GM18909 (cell line): ENCODE results near the gene COL7A1.

Source experiments
- ATAC-seq: cut with Tn5 transposase; IDR thresholded peaks from one replicate; pipeline ENCODE4 v1.9.1; 2021; ENCODE audit warnings: mild to moderate bottlenecking; ENCODE audit not compliant: unreplicated experiment, poor library complexity

Gene COL7A1

DNA sequence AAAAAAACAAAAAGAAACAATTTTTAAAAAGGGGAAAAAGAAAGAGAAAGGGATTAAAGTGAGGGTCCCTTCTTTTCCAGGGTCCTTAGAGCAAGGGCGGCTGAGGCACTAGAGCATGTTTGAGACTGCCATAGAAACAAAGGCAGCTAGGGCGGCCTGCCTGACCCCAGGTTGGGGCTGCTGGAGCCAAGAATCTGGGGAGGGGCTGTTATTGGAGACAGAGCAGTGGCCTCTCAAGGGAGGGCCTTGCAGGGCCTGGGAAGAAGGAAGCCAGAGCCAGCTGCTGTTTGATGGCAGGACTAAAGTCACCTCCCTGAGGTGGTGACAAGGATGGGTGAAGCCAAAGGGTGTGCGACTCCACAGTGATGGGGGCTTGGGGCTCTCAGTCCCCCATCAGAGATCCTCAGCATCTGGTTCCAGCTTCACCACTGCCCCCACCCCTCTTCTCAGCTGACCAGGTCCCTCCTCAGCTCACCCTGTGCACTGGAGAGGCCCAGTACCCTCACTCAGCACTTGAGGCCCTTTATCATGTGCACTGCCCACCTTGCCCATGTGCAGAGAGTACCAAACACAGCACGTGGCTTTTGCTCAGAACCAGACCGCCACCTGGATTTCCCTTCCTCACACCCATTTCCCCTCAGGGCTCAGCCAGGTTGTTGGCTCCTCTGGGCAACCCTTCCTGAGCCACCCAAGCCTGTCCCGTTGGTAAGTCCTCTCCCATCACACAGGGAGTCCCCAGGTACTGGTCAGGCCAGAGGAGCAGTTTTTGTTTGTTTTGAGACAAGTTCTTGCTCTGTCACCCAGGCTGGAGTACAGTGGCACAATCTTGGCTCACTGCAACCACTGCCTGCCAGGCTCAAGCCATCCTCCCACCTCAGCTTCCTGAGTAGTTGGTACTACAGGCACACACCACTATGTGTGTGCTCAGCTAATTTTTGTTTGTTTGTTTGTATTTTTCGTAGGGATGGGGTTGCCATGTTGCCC is 24.7 kb upstream of the COL7A1 start:
- no peak for ATAC-seq

DNA sequence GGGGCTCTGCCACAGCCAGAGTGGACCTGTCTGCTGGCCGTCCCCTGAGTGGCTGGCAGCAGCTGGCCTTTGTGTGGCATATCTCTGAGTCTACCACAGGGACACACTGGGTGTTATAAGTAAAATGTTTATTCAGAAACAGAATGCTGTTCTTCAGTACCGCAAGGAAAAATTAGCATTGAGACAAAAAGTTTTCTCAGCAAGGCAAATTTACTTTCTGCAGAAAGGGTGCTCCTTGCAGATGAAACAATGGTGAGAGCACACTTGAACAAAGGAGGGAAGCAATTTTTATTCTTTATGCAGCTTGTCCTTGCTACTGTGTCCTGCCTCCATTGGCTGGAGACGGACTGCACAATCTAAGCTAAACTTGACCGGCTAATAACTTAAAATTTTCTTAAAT is 22.4 kb upstream of the COL7A1 start:
- ATAC-seq, result no peak

DNA sequence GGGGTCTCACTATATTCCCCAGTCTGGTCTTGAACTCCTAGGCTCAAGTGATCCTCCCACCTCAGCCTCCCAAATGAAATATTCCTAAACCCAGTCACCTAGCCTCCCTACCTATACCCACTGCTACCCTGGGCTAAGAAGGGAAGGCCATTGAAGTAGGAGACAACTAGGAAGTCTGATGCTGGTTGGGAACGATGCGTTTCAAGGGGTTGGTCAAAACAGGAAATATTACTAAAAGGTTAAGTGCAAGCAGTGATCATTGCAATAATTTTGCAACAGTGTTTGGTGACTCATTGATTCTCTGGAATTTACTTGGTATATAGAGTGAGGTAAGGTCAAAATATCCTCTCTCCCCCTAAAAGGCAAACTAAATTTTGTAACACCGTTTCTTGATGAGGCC is 18.9 kb upstream of the COL7A1 start:
- ATAC-seq, result no peak

DNA sequence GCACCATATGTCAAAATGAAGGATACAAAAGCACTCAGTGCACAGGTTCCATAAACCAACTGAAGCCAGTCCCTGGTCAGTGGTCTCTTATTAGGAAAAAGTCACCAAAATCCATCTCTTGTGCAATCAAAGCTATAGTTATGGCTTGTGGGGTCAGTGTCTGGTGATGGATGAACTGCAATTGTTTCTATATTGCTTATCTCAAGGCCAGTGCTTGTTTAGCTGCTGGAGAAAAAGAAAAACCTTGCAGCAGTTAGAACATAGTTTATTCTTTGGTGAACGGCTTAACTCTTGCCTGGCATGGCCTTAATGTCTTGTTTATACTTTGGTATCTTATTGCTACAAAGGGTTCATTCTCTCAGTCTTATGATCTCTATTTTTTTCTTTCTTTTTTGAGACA is 17.2 kb upstream of the COL7A1 start:
- ATAC-seq, result no peak

DNA sequence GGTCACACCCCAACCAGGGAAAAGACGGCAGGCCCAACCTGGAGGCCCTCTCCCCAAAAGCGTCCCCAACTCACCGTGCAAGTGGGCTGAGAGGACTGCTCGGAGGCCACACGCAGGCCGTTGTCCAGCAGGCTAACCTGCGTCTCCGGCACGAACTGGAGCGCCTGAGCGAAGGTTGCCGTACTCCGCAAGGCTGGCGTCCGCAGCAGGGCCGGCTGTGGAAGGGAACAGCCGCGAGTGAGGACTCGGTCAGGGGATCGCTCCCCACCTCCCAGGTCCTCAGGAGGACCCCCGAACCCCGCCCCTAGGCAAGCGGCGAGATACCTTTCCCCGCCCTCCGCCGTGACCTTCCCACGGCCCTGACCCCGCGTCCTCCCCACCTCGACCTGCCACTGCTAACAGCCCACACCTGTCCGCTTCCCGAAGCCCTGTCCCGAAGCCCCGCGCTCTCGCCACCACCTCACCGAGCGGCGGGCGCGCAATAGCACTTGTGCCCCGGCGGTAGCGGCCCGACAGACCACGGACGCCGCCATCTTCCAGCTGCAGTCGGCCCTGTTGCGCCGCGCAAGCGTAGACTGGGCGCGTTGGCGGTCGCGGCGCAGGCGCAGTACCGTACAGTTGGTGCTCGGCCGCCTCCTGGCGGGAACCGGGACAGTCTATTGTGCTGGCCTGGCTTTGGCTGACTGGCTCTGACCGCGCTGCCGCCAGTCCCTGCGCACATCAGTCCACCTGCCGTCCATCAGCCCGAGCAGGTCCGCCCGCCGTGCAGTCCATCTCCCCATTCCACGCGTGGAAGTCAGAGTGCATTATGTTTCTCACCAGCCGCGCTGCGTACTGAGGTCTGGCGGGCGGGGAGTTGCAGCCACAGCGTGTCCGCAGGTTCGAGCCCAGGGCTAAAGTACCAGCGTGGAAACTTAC is 14.2 kb upstream of the COL7A1 start, which contains the start of gene UQCRC1:
UQCRC1 (minus strand) TSS at position 559 of the 918 bp plus-strand sequence; CDS start at position 533, 26 bp downstream.
- peak; percentile 92 for ATAC-seq

DNA sequence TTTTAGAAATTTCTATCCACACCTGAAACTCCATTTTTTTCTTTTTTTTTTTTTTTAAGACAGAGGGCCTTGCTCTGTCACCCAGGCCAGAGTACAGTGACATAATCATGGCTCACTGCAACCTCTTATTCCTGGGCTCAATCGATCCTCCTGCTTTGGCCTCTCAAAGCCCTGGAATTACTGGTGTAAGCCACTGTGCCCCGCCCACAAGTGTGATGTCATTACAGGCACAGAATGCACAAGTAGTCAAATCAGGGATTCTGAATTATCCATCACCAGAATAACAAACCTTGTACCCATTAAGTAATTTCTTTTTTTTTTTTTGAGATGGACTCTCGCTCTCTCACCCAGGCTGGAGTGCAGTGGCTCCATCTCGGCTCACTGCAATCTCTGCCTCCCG is 12.4 kb upstream of the COL7A1 start:
- no peak for ATAC-seq

DNA sequence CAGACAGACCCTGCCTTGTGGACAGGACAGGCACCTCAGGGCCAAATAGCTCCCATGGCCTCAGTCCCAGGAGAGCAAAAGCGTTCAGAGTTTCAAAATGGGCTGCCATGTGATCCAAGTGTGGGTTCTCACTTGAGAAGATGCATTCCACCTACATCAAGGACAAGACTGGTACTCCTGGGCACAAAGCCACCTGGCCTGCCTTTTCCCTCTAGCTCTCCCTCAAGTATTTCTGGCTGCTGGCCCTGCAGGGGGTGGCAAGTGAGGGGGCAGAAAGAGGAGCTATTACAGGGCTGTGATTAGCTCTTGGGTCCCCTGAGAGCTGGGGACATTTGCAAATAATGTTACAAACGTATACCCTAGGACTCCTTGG is 6.5 kb upstream of the COL7A1 start:
- no peak for ATAC-seq

DNA sequence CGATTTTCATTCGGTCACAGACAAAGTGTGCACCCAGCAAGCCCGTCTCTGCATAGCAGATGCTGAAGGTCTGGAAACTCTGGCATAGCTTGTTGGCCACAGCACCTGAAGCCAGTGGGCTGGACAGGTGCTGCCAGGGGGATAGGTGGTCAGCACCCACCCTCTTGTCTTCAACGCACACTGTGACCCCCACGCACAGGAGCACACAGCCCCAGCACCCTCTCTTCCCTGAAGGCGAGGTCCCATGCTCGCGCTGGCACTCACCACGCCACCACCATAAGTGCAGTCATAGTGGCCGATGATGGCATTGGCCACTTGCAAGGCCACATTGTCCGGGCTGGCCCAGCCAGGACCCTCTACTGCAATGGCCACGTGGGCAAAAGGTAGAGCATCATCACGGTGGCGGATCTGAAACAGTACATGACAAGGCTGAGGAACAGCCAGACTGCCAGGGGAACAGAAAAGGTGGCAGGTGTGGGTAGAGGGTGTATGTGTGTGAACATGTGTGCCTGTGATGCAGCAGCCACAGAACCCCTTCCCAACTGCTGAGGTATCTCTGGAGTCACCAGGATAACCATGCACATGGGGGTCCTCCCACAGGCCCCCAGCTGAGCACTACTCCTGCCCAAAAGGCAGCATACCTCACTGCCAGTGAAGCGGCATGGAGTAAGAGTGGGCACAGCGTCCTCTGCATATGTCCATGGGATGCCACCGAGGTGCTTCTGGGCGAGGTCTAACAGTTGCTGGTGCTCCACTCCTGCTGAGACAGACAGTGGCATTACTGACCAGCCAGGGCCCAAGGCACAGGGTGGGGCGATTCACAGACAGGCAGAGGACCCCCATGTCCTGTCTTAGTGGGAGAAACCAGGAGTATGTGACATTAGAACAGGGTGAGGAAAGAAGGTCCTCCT is 5.8 kb upstream of the COL7A1 start:
- no peak for ATAC-seq

DNA sequence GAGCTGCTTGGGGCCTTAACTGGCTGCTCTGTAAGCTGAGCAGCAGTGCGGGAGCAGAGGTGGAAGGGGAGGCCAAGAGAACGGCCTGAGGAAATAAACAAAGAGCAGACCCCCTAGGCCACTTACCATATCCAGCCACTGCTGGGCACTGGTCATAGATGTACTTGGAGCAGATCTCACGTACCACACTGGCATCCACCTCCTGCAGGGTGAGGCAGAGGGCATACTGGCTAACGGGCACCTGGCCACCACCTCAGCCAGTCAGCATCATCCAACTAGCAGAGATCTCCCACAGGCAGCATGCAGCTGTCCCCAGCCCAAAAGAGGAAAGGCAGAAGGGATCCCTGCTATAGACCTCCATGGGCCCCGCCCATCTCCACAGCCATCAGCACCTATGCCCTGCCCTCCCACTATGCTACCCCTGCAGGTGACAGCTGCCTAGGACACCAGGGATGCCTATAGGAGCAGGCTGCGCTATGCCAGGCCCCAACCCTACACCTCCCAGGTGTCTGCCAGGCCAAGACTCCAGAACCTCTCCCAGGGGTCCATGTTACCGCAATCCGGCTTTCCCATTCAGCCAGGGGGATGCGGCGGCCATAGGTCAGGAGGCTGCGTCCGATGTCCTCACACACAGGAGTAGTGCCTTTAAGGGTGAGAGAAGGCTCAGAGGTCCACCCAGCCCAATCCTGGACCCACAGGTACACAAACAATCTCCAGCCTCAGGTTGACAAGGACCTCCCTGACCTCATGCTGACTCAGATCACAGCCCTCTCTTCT is 4.6 kb upstream of the COL7A1 start:
- no peak for ATAC-seq

DNA sequence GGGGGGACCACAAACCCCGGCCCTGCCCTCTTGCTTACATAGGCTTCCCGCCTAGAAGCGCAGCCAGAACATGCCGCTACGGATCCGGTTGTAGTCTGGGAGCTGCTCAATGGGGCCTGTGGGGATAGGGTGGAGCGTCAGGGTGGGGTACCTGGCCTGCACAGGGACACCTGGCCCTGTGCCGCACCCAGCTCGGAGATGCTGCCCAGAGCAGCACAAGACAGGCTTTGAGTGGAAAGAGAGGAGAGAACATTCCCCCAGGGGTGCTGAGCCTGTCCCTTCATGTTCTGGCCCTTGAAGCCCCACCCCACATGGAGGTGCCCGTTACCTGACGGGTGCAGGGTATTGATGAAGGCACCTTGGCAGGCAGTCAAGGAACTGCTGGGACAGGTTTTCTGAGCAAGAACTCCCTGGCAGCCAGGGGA is 4.0 kb upstream of the COL7A1 start:
- no peak for ATAC-seq

DNA sequence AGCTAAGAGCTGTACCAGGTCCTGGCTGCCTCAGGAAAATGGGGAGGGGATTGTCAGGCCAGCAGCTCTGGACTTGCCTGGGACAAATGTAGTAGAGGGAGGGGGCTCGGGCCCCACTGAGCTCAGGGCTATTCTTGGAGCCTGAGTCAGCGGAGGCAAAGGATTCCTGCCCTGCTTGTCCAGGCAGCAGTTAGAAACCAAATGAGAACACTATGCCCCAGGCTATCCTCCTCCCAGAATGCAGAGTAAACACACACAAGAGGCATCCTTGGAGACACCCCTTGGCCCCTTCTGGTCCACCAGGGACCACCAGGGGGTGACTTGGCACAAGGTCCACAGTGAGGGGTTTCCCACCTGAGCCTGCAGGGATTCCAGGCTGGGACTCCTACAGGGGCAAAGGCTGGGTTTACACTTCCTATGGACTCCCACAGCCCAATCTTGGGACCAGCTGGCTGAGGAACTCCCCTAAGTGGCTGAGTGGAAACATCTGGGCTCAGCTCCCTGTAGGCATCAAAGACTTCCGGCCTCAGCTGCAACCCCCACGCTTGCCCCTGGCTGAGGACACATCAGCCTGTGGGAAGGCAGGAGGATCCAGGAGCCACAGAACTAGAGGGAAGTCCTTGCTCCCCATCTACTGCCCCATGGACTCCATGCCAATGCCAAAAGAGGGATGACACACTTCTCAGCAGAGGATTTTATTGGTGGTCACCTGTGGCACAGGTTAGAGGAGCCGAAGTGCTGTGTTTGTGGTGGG is 3.4 kb upstream of the COL7A1 start:
- ATAC-seq, result no peak

DNA sequence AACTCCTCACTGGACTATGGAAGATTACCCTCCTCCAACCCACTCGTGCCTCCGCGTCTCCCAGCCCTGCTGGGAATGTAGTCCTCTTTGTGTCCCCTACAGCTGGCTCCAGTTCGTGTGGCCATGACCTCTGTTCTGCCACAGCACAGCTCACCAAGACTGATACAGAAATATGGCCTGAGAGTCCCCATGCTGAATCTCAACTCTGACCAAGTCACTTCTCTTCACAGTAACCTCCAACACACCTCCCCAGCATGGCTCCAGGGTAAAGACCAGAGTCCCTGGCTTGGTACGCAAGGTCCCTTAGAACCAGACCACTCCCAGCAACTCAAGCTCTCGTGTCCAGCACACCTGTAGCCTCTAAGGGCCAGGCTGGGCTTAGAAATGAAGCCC is 2.3 kb upstream of the COL7A1 start:
- no peak for ATAC-seq

DNA sequence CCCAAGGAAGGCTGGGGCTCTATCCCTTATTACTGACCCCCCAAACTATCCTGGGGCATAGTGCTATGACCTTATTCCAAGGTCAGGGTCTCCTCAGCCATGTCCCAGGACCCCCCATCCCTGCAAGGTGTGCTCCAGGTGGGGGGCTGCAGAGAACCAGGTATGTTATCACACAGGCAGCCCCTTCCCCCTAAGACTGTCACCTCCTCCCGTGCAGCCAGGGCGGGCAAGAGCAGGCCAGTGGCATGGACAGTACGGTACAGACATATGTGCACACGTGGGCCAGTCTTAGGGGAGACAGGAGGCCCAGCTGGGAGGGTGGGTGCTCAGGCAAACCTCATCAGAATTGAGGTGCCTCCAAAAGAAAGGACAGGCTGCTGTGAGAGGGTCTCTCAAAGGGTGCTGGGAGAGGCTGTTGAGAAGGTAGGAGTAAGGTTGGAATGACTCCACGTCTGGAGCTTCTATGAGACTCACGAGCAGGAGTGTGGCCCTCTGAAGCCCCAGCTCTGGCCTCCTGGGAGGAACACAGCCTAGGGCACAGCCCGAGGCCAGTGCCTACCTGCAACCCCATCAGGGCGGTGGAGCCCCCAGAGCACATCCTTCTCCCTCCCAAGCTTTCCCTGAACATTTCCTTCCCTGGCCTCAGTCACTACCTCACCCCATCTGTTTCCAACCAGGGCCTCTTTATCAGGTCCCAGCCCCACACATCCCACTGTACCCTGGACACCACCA is 1.7 kb upstream of the COL7A1 start:
- no peak for ATAC-seq

DNA sequence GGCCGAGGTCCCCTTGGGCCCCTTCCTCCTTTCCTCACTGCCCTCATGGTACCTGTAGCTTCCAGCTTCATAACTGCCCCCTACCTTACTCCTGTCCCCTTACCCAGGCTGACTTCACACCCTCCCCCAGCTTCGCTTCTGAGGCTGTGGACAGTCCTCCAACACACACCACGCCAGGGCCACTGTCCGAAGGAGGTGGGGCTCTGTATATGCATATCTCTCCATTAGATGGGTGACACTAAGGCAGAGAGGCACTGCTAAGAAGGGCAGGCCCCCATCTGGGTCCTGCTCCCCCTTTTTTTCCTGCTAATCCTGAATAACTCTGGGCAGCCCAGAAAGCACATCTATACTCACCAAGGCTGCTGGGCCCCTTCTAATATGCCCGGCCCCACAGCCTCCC is 1.0 kb upstream of the COL7A1 start:
- ATAC-seq, result no peak

DNA sequence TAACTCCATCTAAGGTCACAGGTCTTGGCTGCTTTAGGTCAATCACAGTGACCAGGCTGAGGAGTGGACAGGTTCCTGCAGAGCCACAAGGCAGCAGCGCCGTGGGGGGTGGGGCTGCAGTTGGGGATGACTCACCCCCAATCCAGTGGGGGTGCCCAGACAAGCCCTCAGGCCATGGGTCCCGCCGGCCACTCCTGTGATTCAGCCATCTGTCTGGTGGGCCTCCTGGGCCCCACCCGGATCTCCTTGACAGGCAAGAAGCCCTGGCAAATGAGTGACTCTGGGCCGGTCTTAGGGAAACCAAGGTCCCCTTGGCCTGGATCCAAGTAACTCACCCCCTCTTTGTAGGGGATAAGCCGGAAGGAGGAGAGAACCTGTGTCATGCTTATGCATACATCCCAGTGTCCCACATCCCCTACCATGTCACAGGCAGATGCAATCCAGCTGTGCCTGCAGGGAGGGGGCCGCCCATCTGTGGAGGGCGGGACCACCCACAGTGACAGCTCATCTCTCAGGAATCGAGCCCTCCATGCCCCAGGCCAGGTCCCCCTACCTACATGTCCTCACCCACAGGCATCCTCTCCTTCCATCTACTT is 495 bp upstream of the COL7A1 start:
- no peak for ATAC-seq

DNA sequence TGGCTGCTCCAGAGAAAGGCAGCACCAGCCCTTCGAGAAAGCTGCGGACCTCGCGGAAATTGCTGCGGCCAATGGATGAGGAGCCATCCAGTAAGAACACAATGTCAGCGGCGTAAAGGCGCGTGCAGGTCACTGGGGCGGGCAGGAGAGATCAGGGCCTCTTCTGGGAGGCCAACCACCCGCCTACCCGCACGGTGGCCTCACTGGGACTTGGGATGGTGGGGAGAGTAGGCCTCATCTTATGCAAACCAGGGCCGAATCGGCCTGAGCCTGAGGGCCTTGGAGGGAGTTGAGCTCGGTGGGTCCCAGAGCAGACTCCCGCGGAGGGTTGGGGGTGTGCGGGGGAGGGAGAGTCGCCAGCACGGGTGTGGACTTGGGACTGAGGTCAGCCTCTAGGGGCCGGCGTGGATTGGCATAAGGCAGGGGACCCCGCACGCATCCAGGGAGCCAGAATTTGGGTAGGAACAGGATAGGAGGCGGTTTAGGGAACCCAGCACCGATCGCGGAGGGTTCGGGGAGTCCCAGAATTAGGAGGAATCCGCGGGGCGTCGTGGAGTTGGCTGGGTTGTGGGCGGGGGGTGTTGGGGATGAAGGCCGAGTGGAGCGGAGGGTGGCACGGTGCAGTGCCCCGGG is 596 bp downstream of the COL7A1 start:
- no peak for ATAC-seq

DNA sequence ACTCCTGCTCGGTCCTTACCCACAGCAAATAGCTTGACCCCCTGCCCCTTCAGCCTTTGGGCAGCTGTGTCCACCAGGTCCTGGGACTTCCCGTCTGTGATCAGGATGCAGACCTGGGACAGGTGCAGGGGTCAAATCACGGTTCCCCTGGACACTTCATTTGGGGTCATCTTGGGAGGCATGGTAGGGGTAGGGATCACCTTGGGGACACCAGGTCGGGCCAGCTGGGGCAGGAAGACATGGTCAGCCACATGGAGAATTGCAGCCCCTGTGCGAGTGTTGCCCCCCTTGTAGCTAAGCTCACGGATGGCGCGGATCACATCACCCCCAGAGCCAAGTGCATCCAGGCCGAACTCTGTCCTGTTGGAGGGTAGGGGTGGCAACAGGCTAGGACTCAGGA is 1.8 kb downstream of the COL7A1 start:
- no peak for ATAC-seq
